Inferior parietal cortex (tissue), 1 donor: ENCODE data around the gene CD93.

ENCODE experiments used
- DNase-seq: peaks from one replicate; pipeline ENCODE4 v3.0.0-alpha.2; 2016; ENCODE audit errors: extremely low spot score

Gene CD93, protein sequence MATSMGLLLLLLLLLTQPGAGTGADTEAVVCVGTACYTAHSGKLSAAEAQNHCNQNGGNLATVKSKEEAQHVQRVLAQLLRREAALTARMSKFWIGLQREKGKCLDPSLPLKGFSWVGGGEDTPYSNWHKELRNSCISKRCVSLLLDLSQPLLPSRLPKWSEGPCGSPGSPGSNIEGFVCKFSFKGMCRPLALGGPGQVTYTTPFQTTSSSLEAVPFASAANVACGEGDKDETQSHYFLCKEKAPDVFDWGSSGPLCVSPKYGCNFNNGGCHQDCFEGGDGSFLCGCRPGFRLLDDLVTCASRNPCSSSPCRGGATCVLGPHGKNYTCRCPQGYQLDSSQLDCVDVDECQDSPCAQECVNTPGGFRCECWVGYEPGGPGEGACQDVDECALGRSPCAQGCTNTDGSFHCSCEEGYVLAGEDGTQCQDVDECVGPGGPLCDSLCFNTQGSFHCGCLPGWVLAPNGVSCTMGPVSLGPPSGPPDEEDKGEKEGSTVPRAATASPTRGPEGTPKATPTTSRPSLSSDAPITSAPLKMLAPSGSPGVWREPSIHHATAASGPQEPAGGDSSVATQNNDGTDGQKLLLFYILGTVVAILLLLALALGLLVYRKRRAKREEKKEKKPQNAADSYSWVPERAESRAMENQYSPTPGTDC

DNA sequence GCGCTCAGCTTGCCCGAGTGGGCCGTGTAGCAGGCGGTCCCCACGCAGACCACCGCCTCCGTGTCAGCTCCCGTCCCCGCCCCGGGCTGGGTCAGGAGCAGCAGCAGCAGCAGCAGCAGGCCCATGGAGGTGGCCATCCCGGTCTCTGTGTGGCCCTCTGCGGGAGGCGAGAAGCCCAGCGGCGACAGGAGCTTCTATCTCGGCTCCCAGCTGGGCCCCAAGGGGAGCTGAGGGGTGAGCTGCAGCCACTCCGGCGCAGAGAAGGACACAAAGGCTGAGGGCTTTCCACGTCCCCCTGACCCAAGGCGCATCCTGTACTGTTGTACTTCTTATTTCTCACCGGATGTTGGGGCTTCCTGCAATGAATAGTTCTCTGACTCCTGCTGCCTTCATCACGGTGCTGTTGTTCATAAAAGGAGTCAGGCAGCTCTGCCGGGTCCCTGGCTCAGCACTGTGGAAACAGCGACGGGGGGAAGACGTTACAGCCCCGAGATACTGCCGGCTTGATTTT is at the start of gene CD93:
TSS of gene CD93 (minus strand) at position 269 of the 511 bp plus-strand sequence. CDS start at position 137, 132 bp downstream.
- no peak for DNase-seq

DNA sequence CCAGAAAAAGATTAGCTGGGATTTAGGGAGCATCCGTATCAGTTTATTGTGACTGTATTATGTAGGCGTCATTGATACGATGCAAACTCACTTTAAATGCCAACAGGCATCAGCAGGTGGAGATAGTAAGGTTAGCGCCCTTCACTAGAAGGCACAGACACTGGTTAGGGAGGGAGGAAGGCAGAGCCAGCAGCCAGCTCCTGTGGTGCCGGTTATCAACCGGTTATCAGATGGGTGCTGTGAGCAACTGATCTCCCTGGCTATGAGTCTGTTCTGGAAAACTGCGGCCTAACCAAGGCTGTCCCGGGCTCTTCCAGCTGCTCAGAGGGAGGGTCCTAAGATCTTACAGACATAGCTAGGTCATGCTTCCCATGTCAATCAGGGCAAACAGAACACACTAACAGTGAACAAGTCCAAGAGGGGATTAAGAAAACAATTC is 47.5 kb upstream of the CD93 start:
- DNase-seq: no peak

DNA sequence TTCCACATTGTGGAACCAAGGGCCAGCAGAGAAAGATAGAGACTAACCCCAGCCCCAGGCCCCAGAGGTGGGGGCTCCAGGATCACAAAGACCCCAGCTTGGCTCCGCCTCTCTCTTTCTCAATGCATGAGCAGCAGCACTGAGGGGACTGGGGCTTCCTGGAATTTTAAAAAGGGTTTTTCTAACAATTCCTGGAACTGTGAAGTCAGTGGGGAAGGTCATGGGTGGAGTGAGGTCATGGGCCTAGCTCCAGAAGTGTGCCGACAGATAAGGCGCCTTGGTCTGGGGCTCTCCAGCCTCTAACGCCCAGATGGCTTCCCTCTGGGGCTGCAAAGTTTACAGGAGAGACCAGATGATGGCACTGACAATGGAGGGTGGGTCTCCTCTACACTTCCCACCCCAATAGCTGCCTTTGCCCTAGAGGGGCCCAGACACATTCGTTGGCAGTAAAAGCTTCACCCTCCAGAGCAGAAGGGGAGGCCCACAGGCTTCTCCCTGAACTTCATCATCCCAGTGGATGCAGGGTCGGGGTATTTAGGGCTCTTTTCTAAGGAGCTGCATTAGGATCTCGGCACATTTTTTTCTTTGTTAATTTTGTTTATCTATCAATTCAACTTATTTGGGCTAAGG is 46.9 kb upstream of the CD93 start:
- no peak for DNase-seq

DNA sequence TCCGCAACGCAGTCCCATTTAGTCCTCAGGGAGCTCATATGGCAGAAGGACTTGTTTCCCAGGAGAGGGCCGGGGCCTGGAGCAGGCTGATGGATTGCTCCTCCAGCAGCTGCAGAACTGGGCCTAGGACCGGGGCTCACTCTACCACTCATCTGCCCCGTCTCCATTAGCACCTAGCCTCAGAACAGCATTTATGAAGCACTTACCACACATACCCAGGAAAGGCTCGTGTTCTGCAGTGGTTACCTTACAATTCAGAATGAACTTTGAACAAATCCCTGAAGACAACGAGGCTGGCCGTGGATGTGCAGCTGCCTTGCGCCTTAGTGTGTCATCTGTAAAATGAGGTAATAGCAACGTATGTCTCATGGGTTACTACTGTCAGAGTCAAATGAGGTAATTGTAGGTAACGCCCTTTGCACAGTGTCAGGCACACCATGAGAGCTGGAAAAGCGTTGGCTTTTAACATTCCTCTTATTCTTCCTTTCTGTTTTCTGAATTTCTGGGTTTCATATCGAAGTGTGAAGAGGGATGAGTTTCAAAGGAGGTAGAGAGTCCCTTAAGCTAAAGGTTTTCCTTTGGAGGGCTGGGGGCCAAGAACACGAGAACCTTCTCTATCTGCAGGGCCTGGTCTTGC is 46.3 kb upstream of the CD93 start:
- DNase-seq: no peak

DNA sequence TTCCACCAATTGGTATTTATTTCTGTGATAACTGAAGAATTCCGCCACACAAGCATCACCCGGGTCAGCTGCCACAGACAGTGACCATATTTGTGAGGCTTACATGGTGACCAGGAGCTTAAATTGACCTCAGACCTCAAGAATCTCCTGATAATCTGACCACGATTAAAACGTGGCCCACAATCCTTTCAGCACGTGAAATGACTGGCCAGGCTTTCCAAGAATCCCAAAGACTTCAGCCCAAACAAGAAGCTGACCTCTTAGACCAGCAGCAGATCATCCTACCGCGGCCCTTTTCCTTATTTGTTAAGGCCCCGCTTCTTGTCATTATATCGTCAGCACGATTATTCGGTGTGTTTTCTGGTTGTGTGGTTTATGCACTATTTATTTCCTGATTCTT is 45.6 kb upstream of the CD93 start:
- no peak for DNase-seq

DNA sequence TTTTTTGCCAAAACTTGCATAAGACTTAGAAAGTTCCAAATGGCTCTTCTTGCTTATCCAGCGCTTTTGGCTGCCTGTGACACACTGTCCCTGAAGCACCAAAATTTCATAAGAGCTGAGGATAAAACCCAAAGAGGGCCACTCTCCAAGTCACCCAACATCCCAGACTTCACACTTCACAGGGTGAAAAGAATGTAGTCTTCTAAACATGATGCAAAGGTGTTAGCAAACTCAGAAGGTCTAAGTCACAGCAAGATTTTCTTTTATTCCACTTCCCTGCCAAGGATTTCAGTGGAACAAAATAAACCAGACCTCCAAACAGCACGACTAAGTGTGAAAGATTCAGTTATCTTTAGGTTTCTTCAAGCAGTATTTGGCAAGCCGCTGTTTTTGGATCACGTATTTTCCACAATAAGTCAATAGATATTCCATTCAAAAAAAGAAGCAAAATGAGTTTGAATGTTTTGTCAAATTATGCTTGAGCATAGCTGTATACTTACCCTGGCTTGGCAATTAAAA is 44.6 kb upstream of the CD93 start:
- DNase-seq: peak; percentile 22

DNA sequence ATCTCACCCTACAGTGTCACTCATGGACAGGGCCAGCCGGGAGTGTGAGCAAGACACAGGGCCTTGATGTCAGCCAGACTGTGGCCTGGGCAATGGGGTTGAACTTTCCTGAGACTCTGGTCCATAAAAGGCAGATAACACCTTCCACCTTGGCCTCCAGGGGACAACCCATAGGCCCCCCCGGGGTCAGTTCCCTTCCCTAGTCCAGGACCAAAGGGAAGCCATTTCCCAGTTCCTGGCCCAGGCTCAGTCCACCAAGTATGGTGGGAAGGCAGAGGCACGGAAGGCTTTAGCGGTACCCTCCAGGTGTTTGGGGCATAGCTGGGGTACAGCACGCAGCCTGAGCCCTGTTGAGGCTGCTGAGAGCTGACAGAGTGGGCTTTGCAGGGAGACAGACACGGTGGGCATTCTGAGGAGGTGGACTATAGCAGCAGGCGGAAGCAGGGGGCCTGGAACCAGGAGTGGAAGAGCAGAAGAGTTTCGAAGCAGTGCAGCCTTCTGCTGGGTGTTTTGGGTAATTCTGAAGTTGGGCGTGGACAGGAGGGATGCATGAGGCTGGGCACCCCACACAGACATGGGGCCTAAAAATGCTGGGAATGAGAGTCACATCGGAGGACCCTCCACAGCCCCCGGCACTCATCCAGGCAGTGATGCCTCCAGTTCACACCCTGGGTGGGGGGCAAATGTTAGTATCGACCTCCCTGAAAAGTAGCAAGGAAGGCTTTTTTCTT is 43.9 kb upstream of the CD93 start:
- DNase-seq: no peak

DNA sequence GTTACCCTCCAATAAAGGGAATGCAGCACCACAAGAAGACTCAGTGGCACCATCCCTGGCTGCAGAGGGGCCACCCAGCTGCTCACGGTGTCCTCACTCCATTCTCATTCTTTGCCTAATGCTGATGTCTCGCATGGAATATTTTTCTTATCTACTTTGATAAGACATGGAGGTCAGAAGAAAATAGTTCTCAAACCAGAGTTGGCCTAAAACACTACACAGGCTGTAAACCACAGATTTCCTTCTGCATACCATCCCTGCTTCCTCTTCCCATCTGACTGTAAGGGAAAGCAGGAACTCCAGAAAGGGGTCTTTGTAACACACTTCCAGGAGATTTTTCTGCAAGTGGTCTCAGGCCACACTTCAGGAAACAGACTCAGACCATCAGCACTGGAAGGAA is 43.1 kb upstream of the CD93 start:
- no peak for DNase-seq

DNA sequence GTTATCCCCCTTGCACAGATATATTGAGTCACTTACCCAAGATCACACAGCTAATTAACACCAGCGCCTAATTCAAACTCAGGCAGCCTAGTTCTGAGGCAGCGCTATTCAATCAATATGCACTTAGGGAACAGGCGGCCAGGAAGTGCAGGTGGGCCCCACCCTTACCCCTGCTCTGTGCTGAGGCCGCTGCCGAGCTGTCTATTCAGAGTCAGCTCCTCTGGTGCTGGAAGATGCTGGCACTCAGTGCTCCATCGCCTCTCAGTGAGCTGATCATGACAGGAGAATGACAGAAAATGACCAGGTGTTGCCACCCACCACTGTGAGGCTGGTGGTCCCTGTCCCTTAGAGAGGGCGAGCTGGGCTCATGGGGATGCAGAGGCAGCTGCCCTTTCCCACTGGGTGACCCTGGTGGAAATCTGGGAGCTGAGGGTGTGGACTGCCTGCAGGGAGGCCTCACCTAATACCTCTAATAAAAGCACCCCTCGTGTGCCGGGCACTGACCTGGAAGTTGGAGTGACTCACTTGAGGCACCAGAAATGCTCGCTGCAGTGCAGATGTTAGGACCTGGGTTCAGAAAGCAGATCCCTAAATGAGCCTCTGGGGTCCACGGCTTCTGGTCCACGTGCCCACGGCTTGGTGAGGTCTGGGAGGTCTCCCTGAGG is 42.5 kb upstream of the CD93 start:
- no peak for DNase-seq

DNA sequence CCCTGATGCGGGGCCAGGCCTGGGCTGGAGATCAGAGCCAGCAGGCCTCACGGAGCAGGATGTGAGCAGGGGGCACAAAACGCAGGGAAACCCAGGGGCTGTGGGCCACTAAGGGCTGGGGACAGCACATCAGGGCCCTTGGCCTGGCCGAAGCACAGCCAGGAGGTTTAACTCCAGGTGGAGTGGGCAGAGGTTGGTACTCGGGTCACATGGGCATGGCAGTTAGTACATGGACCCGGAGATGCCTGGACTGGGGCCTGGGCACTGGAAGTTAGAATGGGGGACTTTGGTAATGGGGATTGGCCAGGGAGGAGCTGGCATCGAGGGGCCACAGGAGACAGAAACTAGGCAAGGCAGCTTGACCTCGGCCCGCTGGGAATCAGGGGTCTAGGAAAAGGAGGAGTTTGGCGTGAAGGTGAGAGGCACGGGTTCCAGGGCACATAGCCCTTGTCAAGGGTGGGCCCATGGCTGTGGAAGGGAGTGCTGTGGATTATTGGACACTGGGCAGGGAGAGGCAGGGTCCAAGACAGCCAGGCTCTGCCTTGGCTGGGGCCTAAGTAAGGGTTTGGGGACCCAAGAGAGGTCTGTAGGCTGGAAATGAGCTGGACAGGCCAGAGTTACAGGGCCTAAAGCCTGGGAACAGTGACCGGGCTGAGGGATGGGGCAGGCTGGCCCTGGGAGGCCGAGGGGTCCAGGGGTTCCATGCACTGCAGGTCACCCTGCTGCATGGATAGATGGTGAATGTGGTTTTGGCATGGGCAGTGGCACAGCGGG is 41.6 kb upstream of the CD93 start:
- no peak for DNase-seq

DNA sequence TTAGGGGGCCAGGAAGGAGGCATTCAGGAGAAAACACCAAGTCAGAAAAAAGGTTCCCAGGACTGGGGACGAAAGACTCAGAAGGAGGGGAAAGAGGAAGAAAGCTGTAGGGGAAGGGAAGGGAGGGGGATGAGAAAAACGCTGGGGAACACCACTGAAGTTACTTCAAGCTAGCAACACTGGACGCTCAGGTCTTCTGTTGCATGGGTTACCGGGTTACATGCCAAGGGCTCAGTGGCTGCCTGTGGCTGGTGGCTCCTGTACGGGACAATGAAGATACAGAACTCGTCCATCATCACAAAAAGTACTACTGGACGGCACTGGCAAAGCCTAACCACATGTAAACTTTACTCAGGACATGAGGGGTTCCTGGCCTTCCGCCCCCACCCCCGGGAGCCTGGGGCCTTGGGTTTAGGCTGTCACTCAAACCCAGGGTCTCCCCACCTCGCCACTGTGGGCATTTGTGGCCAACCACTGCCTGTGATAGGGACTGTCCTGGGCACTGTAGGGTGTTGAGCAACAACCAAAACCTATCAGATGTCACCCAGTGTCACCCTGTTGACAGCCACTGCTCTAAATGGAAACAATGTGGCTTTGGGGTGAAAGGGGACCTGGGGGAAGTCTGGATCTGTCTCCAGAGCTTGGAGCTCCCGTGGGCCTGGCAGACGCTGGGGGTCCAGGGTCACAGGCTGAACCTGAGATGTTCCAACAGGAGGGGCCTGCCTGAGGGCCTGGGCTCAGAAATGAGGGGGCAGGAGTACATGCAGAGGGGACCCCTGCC is 40.3 kb upstream of the CD93 start:
- DNase-seq: no peak

DNA sequence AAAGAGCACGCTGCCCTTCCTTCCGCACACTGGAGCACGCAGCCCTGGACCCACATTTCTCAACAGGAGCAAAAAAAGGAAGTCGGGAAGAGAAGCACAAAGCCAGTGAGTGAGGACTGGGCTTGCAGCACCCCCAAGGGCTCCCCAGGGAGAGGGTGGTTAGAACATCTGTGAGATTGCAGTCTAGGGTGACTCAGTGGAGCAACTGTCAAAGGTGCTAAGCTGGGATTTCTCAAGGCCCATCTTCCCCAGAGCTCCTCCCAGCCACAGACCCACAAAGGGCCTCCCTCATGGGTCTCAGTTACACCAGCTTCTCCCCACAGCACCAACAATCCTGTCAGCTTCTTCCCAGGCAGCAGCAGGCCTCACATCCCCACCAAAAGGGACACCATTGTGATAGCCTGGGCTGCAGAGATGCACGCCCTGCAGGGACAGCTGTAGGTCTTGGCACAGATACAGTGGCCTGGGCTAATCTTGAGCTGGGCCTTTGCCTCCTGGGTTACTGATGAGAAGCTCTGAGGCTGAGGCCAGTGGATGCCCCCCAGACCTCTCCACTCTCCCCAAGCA is 39.6 kb upstream of the CD93 start:
- no peak for DNase-seq

DNA sequence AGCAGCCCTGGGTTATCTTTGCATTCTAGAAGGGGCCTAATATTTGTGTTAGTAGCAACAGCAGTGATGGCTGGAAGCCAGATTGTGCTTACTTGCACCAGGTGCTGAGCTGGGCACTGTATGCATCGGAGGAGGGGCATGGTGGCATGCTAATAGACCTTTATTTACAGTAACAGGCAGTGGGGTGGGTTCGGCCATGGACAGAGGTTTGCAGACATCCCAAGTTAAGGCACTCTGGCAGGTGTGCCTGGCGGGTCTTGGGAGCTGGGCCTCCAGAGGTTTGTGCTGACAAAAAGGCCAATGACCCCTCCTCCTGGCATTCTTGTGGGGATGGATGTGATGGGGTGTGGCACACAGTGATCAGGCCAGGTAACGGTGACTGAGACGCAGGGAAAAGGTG is 39.0 kb upstream of the CD93 start:
- DNase-seq: no peak

DNA sequence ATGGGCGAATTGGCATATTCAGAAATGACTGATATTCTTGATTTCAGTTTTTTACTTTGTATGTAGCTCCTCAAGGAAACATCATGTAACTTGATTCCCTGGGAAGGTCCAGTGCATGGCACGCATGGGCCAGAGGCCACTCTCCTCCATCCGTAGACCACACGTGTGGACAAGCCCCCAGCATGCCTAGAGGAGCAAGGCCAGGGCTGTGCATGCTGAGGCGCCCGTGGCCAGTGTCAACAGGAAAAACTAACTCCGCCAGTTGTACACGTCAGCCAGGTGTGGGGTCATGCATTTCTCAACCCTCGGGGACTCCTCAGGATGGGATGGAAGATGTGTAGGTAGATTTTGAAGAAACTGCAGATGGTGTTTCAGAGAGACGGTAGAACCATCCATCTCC is 37.8 kb upstream of the CD93 start:
- no peak for DNase-seq

DNA sequence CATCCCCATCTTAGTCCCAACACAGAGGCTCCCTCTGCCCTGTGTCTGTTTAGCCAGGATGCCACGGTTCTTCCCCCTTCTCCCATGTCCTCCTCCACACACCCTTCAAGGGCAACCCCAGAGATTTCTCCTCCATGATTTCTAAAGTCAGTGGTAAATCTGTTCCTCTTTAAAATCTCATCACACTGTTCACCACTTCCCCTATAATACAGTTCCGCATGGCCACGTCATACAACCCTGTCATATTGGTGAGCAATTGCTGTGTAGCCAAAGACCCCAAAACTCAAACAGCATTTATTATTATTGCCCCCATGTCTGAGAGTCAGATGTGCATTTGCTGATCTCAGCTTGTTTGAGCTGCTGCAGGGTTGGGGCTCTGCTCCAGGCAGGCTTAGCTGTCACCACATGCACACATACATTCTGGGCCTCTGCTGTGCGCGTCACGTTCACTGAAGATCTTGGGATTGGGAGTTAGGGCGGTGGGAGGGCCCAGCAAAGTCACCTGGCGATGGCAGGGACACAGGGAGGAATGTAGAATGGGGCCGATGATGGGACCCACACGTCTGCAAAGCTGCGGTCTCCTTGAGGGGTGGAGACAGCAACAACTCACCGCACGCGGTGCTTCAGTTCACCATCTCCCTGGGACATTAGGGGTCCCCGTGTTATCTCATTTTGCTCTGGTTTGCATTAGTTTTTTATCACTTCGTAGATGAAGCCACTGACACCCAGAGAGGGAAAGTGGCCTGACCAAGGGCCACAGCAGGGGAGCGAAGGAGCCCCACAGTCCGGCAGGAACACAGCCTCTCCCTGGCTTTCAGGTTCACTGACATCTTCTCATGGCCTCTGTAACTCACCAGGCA is 36.9 kb upstream of the CD93 start:
- no peak for DNase-seq

DNA sequence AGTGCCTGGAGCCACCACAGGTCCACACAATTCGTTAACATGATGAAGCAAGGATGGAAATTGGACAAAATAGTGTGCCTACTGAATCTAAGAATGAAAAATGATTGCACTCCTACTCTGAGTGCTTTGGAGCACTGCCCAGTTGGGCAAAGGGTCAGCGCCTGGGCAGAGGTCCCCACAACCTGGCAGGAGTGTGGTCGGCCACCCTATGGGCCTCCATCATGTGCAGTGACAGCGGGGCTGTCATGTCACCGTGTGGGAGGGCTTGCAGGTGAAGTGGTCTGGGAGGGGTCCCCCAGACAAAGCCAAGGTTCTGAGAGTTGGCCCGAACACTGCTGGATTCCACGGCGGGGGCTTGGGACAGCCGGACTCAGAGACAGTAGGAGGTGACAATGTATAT is 36.2 kb upstream of the CD93 start:
- no peak for DNase-seq

DNA sequence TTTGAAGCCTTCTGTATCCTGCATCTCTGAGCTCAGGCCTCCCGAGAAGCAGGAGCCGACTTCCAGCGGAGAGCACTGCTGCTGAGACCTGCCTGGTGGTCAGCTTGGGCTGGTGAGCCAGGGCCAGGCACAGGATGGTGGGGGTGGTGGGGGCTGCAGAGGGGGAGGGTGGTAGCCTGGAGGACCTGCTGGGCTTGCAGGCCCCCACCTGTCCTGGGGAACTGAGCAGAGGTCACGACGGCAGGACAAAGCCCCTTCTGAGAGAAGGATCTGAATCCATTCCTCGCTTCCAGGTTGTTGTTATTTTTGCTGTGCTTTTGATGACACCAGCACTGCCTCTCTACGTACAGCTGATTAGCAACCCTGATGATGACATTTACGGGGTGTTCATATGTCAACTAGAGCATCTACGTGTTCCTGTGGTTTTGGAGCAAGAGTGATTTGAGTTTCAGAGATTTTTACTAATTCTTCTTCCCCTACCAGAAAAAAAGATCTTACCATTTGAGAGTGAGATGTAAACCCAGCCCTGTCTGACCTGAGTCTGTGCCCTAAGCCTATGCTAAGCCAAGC is 35.7 kb upstream of the CD93 start:
- DNase-seq: no peak
